GM19468 (cell line): ENCODE data around the gene MTREX.

Experiments
- ATAC-seq: cut with Tn5 transposase; IDR thresholded peaks from one replicate; pipeline ENCODE4 v1.9.1; 2021; ENCODE audit warnings: mild to moderate bottlenecking, moderate library complexity, moderate number of reproducible peaks; ENCODE audit not compliant: unreplicated experiment; ENCODE audit errors: extremely low read depth

Gene MTREX

GRCh38 chr5:55324006-55324405 is 16.2 kb downstream of the MTREX start:
- no peak for ATAC-seq

- no peak for ATAC-seq
These were observed 17.1 kb downstream of the MTREX start for GRCh38 chr5:55324815-55325418.

GRCh38 chr5:55325621-55326020 is 17.8 kb downstream of the MTREX start:
- no peak for ATAC-seq

GRCh38 chr5:55327281-55327680 is 19.5 kb downstream of the MTREX start:
- no peak for ATAC-seq

GRCh38 chr5:55331321-55331720 is 23.5 kb downstream of the MTREX start:
- ATAC-seq, result no peak

- no peak for ATAC-seq
These were observed 25.2 kb downstream of the MTREX start for GRCh38 chr5:55333017-55333416.

GRCh38 chr5:55333811-55334210 is 26.0 kb downstream of the MTREX start:
- ATAC-seq, result no peak

GRCh38 chr5:55338092-55338613 is 30.4 kb downstream of the MTREX start:
- no peak for ATAC-seq

- peak; percentile 23 for ATAC-seq
These were observed 31.0 kb downstream of the MTREX start for GRCh38 chr5:55338810-55339243.

- no peak for ATAC-seq
These were observed 35.3 kb downstream of the MTREX start for GRCh38 chr5:55343107-55343506.

- no peak for ATAC-seq
These were observed 35.8 kb downstream of the MTREX start for GRCh38 chr5:55343609-55344008.

- ATAC-seq, result no peak
These were observed 36.7 kb downstream of the MTREX start for GRCh38 chr5:55344392-55344992.

- ATAC-seq, result no peak
These were observed 37.5 kb downstream of the MTREX start for GRCh38 chr5:55345327-55345726.

- ATAC-seq, result no peak
These were observed 40.0 kb downstream of the MTREX start for GRCh38 chr5:55347786-55348185.

GRCh38 chr5:55350754-55351153 is 43.0 kb downstream of the MTREX start:
- no peak for ATAC-seq

GRCh38 chr5:55356896-55357295 is 49.1 kb downstream of the MTREX start:
- ATAC-seq, result no peak

- no peak for ATAC-seq
These were observed 52.4 kb downstream of the MTREX start for GRCh38 chr5:55360190-55360589.

GRCh38 chr5:55363856-55364255 is 56.1 kb downstream of the MTREX start:
- no peak for ATAC-seq

GRCh38 chr5:55364537-55365055 is 56.8 kb downstream of the MTREX start:
- ATAC-seq, result peak; percentile 90

GRCh38 chr5:55370291-55370925 is 62.6 kb downstream of the MTREX start:
- ATAC-seq, result no peak

- no peak for ATAC-seq
These were observed 63.4 kb downstream of the MTREX start for GRCh38 chr5:55371145-55371544.
